Activated naive CD8-positive, alpha-beta T cell treated with anti-CD3 and anti-CD28 coated beads for 36 hours (primary cell): ENCODE results near the gene NOTCH1. TPM values are rescaled to one million over a fixed set of nuclear protein-coding genes. Genes with fewer than 3 reads are reported as not detected.

Source experiments
- DNase-seq: peaks from one replicate; pipeline ENCODE4 v3.0.0; 2021
- H3K27ac Mint-ChIP-seq: one replicate; pipeline ENCODE4 v1.8.0; 2022; ENCODE audit warnings: mild to moderate bottlenecking, moderate library complexity, mixed read lengths
- H3K27me3 Mint-ChIP-seq: one replicate; pipeline ENCODE4 v1.8.0; 2022; ENCODE audit warnings: mild to moderate bottlenecking, mixed read lengths
- H3K36me3 Mint-ChIP-seq: one replicate; pipeline ENCODE4 v1.8.0; 2021; ENCODE audit warnings: mild to moderate bottlenecking, mixed read lengths
- H3K4me1 Mint-ChIP-seq: one replicate; pipeline ENCODE4 v1.8.0; 2021; ENCODE audit warnings: mixed read lengths
- H3K4me3 Mint-ChIP-seq: one replicate; pipeline ENCODE4 v1.8.0; 2022; ENCODE audit warnings: mild to moderate bottlenecking, moderate library complexity, mixed read lengths
- H3K9me3 Mint-ChIP-seq: one replicate; pipeline ENCODE4 v1.8.0; 2022; ENCODE audit warnings: mixed read lengths
- total RNA-seq, 2 experiments: library from RNA; stranded (reverse); gene quantifications; one replicate each; pipeline ENCODE4 v1.2.3, GENCODE V29; 2021

NOTCH1 gene
- total RNA-seq = 10 to 100 TPM; 48.2 to 51.6 TPM

- Mint-ChIP-seq H3K36me3 (peaks cover 4% of the 10 kb centered on the region), H3K9me3 (no peaks in the 10 kb centered on the region), H3K27me3 (no peaks in the 10 kb centered on the region), H3K27ac (peak within 1 kb of the TSS; percentile 86), H3K4me3 (peak within 1 kb of the TSS; percentile 94), H3K4me1 (peaks cover 27% of the 10 kb centered on the region)
- DNase-seq = peak; percentile 93
Observed at GRCh38 chr9:136545965-136546696, at the start of gene NOTCH1. Gene NOTCH1 (minus strand): TSS chr9:136546048. CDS start chr9:136545786, 262 bp downstream.

GRCh38 chr9:136594492-136594891 lies 48.6 kb upstream of the NOTCH1 start:
- Mint-ChIP-seq H3K27me3 (peaks cover 4% of the 10 kb centered on the region), H3K27ac (no peak overlapping the region), H3K36me3 (no peaks in the 10 kb centered on the region), H3K4me3 (no peak overlapping the region), H3K9me3 (no peaks in the 10 kb centered on the region), H3K4me1 (no peaks in the 10 kb centered on the region)
- no peak for DNase-seq

GRCh38 chr9:136593581-136593980 lies 47.7 kb upstream of the NOTCH1 start:
- Mint-ChIP-seq H3K36me3 (no peaks in the 10 kb centered on the region), H3K9me3 (no peaks in the 10 kb centered on the region), H3K27me3 (peaks cover 4% of the 10 kb centered on the region), H3K4me1 (peaks cover 9% of the 10 kb centered on the region), H3K4me3 (no peak overlapping the region), H3K27ac (no peak overlapping the region)
- no peak for DNase-seq

GRCh38 chr9:136592666-136593065 lies 46.8 kb upstream of the NOTCH1 start:
- Mint-ChIP-seq H3K4me1 (peaks cover 16% of the 10 kb centered on the region), H3K36me3 (no peaks in the 10 kb centered on the region), H3K4me3 (no peak overlapping the region), H3K27me3 (peaks cover 4% of the 10 kb centered on the region), H3K27ac (no peak overlapping the region), H3K9me3 (no peaks in the 10 kb centered on the region)
- no peak for DNase-seq

GRCh38 chr9:136590821-136591752 lies 45.2 kb upstream of the NOTCH1 start:
- Mint-ChIP-seq H3K27ac (no peak overlapping the region), H3K9me3 (no peaks in the 10 kb centered on the region), H3K4me3 (no peak overlapping the region), H3K27me3 (no peaks in the 10 kb centered on the region), H3K36me3 (no peaks in the 10 kb centered on the region), H3K4me1 (peaks cover 16% of the 10 kb centered on the region)
- no peak for DNase-seq

GRCh38 chr9:136589766-136590763 lies 44.2 kb upstream of the NOTCH1 start:
- DNase-seq = no peak
- H3K27me3 Mint-ChIP-seq = no peaks in the 10 kb centered on the region
- H3K36me3 Mint-ChIP-seq = no peaks in the 10 kb centered on the region
- no peak overlapping the region for H3K4me3 Mint-ChIP-seq
- H3K9me3 Mint-ChIP-seq = no peaks in the 10 kb centered on the region
- peaks cover 16% of the 10 kb centered on the region for H3K4me1 Mint-ChIP-seq
- no peak overlapping the region for H3K27ac Mint-ChIP-seq

- no peaks in the 10 kb centered on the region for H3K27me3 Mint-ChIP-seq
- peaks cover 16% of the 10 kb centered on the region for H3K4me1 Mint-ChIP-seq
- DNase-seq = peak; percentile 35
- H3K27ac Mint-ChIP-seq = peak overlapping the region; percentile 25
- peak overlapping the region; percentile 18 for H3K4me3 Mint-ChIP-seq
- no peaks in the 10 kb centered on the region for H3K36me3 Mint-ChIP-seq
- H3K9me3 Mint-ChIP-seq = no peaks in the 10 kb centered on the region
Observed at GRCh38 chr9:136588663-136589464, 43.0 kb upstream of the NOTCH1 start.

- H3K9me3 Mint-ChIP-seq = no peaks in the 10 kb centered on the region
- H3K4me1 Mint-ChIP-seq = peaks cover 16% of the 10 kb centered on the region
- peak; percentile 38 for DNase-seq
- peak overlapping the region; percentile 58 for H3K27ac Mint-ChIP-seq
- no peaks in the 10 kb centered on the region for H3K36me3 Mint-ChIP-seq
- peak overlapping the region; percentile 18 for H3K4me3 Mint-ChIP-seq
- no peaks in the 10 kb centered on the region for H3K27me3 Mint-ChIP-seq
Observed at GRCh38 chr9:136587944-136588662, 42.3 kb upstream of the NOTCH1 start.

- no peak for DNase-seq
- Mint-ChIP-seq H3K4me3 (no peak overlapping the region), H3K4me1 (peaks cover 16% of the 10 kb centered on the region), H3K27me3 (no peaks in the 10 kb centered on the region), H3K27ac (no peak overlapping the region), H3K9me3 (no peaks in the 10 kb centered on the region), H3K36me3 (no peaks in the 10 kb centered on the region)
Observed at GRCh38 chr9:136587145-136587943, 41.5 kb upstream of the NOTCH1 start.

GRCh38 chr9:136586391-136586953 lies 40.6 kb upstream of the NOTCH1 start:
- no peak for DNase-seq
- H3K4me1 Mint-ChIP-seq = peaks cover 16% of the 10 kb centered on the region
- H3K4me3 Mint-ChIP-seq = no peak overlapping the region
- H3K27me3 Mint-ChIP-seq = no peaks in the 10 kb centered on the region
- H3K36me3 Mint-ChIP-seq = no peaks in the 10 kb centered on the region
- H3K27ac Mint-ChIP-seq = no peak overlapping the region
- no peaks in the 10 kb centered on the region for H3K9me3 Mint-ChIP-seq

GRCh38 chr9:136585531-136586120 lies 39.8 kb upstream of the NOTCH1 start:
- Mint-ChIP-seq H3K4me1 (peaks cover 16% of the 10 kb centered on the region), H3K4me3 (no peak overlapping the region), H3K9me3 (no peaks in the 10 kb centered on the region), H3K27ac (no peak overlapping the region), H3K27me3 (no peaks in the 10 kb centered on the region), H3K36me3 (no peaks in the 10 kb centered on the region)
- no peak for DNase-seq

- H3K27ac Mint-ChIP-seq = no peak overlapping the region
- DNase-seq = no peak
- no peaks in the 10 kb centered on the region for H3K27me3 Mint-ChIP-seq
- H3K4me3 Mint-ChIP-seq = no peak overlapping the region
- no peaks in the 10 kb centered on the region for H3K9me3 Mint-ChIP-seq
- no peaks in the 10 kb centered on the region for H3K36me3 Mint-ChIP-seq
- H3K4me1 Mint-ChIP-seq = peaks cover 16% of the 10 kb centered on the region
Observed at GRCh38 chr9:136584934-136585333, 39.1 kb upstream of the NOTCH1 start.
